ENCODE measurements around the gene PANX1. TPM values are rescaled to one million over a fixed set of nuclear protein-coding genes. Genes with fewer than 3 reads are reported as not detected.

The PANX1 gene
- total RNA-seq, 1 donor from 2014 or later, result 42.1 TPM

- FAIRE-seq, result no peak
- no peak overlapping the region for H3K4me3 ChIP-seq (ENCODE audit: insufficient read depth, low read depth, low read length)
- no peak overlapping the region for H3K27ac ChIP-seq (ENCODE audit: low read depth, low read length)
- Mint-ChIP-seq H3K27ac (ENCODE audit: unreplicated experiment) (no peak overlapping the region), H3K4me3 (ENCODE audit: unreplicated experiment) (no peak overlapping the region), H3K27me3 (ENCODE audit: low read depth, unreplicated experiment) (peaks cover 6% of the 10 kb centered on the region), H3K4me1 (ENCODE audit: low read depth, unreplicated experiment) (no peaks in the 10 kb centered on the region), H3K9me3 (ENCODE audit: unreplicated experiment) (peaks cover 4% of the 10 kb centered on the region), H3K36me3 (ENCODE audit: low read depth, unreplicated experiment) (no peaks in the 10 kb centered on the region)
- H3K4me2 ChIP-seq (ENCODE audit: low read length), result no peak overlapping the region
- no peaks in the 10 kb centered on the region for H3K27me3 ChIP-seq (ENCODE audit: insufficient read depth, low read length)
- H3K9me3 ChIP-seq (ENCODE audit: insufficient read depth, low read depth, low read length), result no peaks in the 10 kb centered on the region
- H3K79me2 ChIP-seq (ENCODE audit: insufficient read depth, low read length), result no peaks in the 10 kb centered on the region
- no peak overlapping the region for H2AFZ ChIP-seq (ENCODE audit: low read depth, low read length)
- H3K4me1 ChIP-seq (ENCODE audit: insufficient read depth, low read length), result no peaks in the 10 kb centered on the region
- no peaks in the 10 kb centered on the region for H4K20me1 ChIP-seq (ENCODE audit: insufficient read depth, low read length)
- no peak for DNase-seq (ENCODE audit: low read depth)
- no peaks in the 10 kb centered on the region for H3K36me3 ChIP-seq (ENCODE audit: insufficient read depth, low read length)
- no peak for TF ChIP-seq CTCF (IDR thresholded peaks at IDR 0.05; ENCODE audit: insufficient read depth, low read depth, low read length)
- TF ChIP-seq EZH2 (IDR thresholded peaks at IDR 0.05; ENCODE audit: insufficient read depth, low read length), result no peak
- no peak overlapping the region for H3K9ac ChIP-seq (ENCODE audit: low read length)
Observed at GRCh38 chr11:94212898-94213297, 84.3 kb downstream of the PANX1 start.

- no peak for DNase-seq (ENCODE audit: low read depth)
- Histone ChIP-seq H3K36me3 (ENCODE audit: insufficient read depth, low read length) (no peaks in the 10 kb centered on the region), H3K9ac (ENCODE audit: low read length) (no peak overlapping the region), H2AFZ (ENCODE audit: low read depth, low read length) (no peak overlapping the region), H3K4me1 (ENCODE audit: insufficient read depth, low read length) (no peaks in the 10 kb centered on the region), H3K9me3 (ENCODE audit: insufficient read depth, low read depth, low read length) (no peaks in the 10 kb centered on the region), H3K79me2 (ENCODE audit: insufficient read depth, low read length) (no peaks in the 10 kb centered on the region), H3K27ac (ENCODE audit: low read depth, low read length) (no peak overlapping the region), H4K20me1 (ENCODE audit: insufficient read depth, low read length) (no peaks in the 10 kb centered on the region), H3K4me2 (ENCODE audit: low read length) (no peak overlapping the region), H3K27me3 (ENCODE audit: insufficient read depth, low read length) (no peaks in the 10 kb centered on the region), H3K4me3 (ENCODE audit: insufficient read depth, low read depth, low read length) (no peak overlapping the region)
- H3K27me3 Mint-ChIP-seq (ENCODE audit: low read depth, unreplicated experiment), result peaks cover 6% of the 10 kb centered on the region
- no peak overlapping the region for H3K27ac Mint-ChIP-seq (ENCODE audit: unreplicated experiment)
- H3K36me3 Mint-ChIP-seq (ENCODE audit: low read depth, unreplicated experiment), result peaks cover 2% of the 10 kb centered on the region
- no peak overlapping the region for H3K4me3 Mint-ChIP-seq (ENCODE audit: unreplicated experiment)
- TF ChIP-seq CTCF (IDR thresholded peaks at IDR 0.05; ENCODE audit: insufficient read depth, low read depth, low read length) (no peak), EZH2 (IDR thresholded peaks at IDR 0.05; ENCODE audit: insufficient read depth, low read length) (no peak)
- H3K9me3 Mint-ChIP-seq (ENCODE audit: unreplicated experiment), result peaks cover 16% of the 10 kb centered on the region
- no peak for FAIRE-seq
- H3K4me1 Mint-ChIP-seq (ENCODE audit: low read depth, unreplicated experiment), result no peaks in the 10 kb centered on the region
Observed at GRCh38 chr11:94217705-94218104, 89.1 kb downstream of the PANX1 start.

GRCh38 chr11:94218372-94218771 lies 89.7 kb downstream of the PANX1 start:
- no peaks in the 10 kb centered on the region for H3K79me2 ChIP-seq (ENCODE audit: insufficient read depth, low read length)
- Mint-ChIP-seq H3K36me3 (ENCODE audit: low read depth, unreplicated experiment) (peaks cover 2% of the 10 kb centered on the region), H3K9me3 (ENCODE audit: unreplicated experiment) (peaks cover 16% of the 10 kb centered on the region), H3K27ac (ENCODE audit: unreplicated experiment) (no peak overlapping the region), H3K4me1 (ENCODE audit: low read depth, unreplicated experiment) (no peaks in the 10 kb centered on the region), H3K4me3 (ENCODE audit: unreplicated experiment) (no peak overlapping the region), H3K27me3 (ENCODE audit: low read depth, unreplicated experiment) (peaks cover 6% of the 10 kb centered on the region)
- FAIRE-seq (no peak), DNase-seq (ENCODE audit: low read depth) (no peak)
- no peak overlapping the region for H3K27ac ChIP-seq (ENCODE audit: low read depth, low read length)
- H2AFZ ChIP-seq (ENCODE audit: low read depth, low read length), result no peak overlapping the region
- H3K9ac ChIP-seq (ENCODE audit: low read length), result no peak overlapping the region
- TF ChIP-seq EZH2 (IDR thresholded peaks at IDR 0.05; ENCODE audit: insufficient read depth, low read length) (no peak), CTCF (IDR thresholded peaks at IDR 0.05; ENCODE audit: insufficient read depth, low read depth, low read length) (no peak)
- no peaks in the 10 kb centered on the region for H3K4me1 ChIP-seq (ENCODE audit: insufficient read depth, low read length)
- H3K27me3 ChIP-seq (ENCODE audit: insufficient read depth, low read length), result no peaks in the 10 kb centered on the region
- no peaks in the 10 kb centered on the region for H4K20me1 ChIP-seq (ENCODE audit: insufficient read depth, low read length)
- no peak overlapping the region for H3K4me3 ChIP-seq (ENCODE audit: insufficient read depth, low read depth, low read length)
- H3K36me3 ChIP-seq (ENCODE audit: insufficient read depth, low read length), result no peaks in the 10 kb centered on the region
- no peak overlapping the region for H3K4me2 ChIP-seq (ENCODE audit: low read length)
- no peaks in the 10 kb centered on the region for H3K9me3 ChIP-seq (ENCODE audit: insufficient read depth, low read depth, low read length)

Measured in astrocyte (in vitro differentiated cells and primary cell).